ENCODE results near the gene CD72.
"Not testable (repeated sequence)": the region's sequence is repeated elsewhere in the genome, so short reads cannot be mapped to it uniquely, and the experiment has no call there.

The CD72 gene

GRCh38 chr9:35588506-35588905, 29.7 kb downstream of the CD72 start:
- DNase-seq (ENCODE audit: low spot score) = not testable (repeated sequence)

GRCh38 chr9:35584681-35585080, 33.5 kb downstream of the CD72 start:
- DNase-seq (ENCODE audit: low spot score) = not testable (repeated sequence)

- not testable (repeated sequence) for DNase-seq (ENCODE audit: low spot score)
Measured at GRCh38 chr9:35583521-35583920, 34.7 kb downstream of the CD72 start.

- not testable (repeated sequence) for DNase-seq (ENCODE audit: low spot score)
Measured at GRCh38 chr9:35579659-35580227, 38.5 kb downstream of the CD72 start.

GRCh38 chr9:35579130-35579529, 39.1 kb downstream of the CD72 start:
- DNase-seq (ENCODE audit: low spot score) = no peak

- no peak for DNase-seq (ENCODE audit: low spot score)
Measured at GRCh38 chr9:35577486-35577885, 40.7 kb downstream of the CD72 start.

- no peak for DNase-seq (ENCODE audit: low spot score)
Measured at GRCh38 chr9:35575478-35575877, 42.7 kb downstream of the CD72 start.

GRCh38 chr9:35574578-35575122, 43.6 kb downstream of the CD72 start:
- no peak for DNase-seq (ENCODE audit: low spot score)

GRCh38 chr9:35570709-35571504, 47.3 kb downstream of the CD72 start:
- no peak for DNase-seq (ENCODE audit: low spot score)

- no peak for DNase-seq (ENCODE audit: low spot score)
Measured at GRCh38 chr9:35569206-35569605, 49.0 kb downstream of the CD72 start.

GRCh38 chr9:35568196-35568595, 50.0 kb downstream of the CD72 start:
- DNase-seq (ENCODE audit: low spot score) = no peak

GRCh38 chr9:35566417-35566816, 51.8 kb downstream of the CD72 start:
- DNase-seq (ENCODE audit: low spot score) = no peak

- DNase-seq (ENCODE audit: low spot score) = no peak
Measured at GRCh38 chr9:35564658-35565061, 53.6 kb downstream of the CD72 start.

GRCh38 chr9:35563791-35564197, 54.4 kb downstream of the CD72 start:
- DNase-seq (ENCODE audit: low spot score) = no peak

GRCh38 chr9:35562895-35563780, 55.1 kb downstream of the CD72 start:
- DNase-seq (ENCODE audit: low spot score) = no peak

- DNase-seq (ENCODE audit: low spot score) = no peak
Measured at GRCh38 chr9:35561468-35562261, 56.5 kb downstream of the CD72 start.

GRCh38 chr9:35560625-35561337, 57.4 kb downstream of the CD72 start:
- no peak for DNase-seq (ENCODE audit: low spot score)
